DND-41 (cell line): ENCODE data around the gene TAB2.

Source experiments
- CTCF ChIP-seq: IDR thresholded peaks from 2 replicates; pipeline ENCODE4 v1.5.1; 2012; ENCODE audit warnings: borderline replicate concordance, low read length, moderate library complexity, mild to moderate bottlenecking; ENCODE audit not compliant: poor library complexity, severe bottlenecking; ENCODE audit errors: extremely low read depth
- EZH2 ChIP-seq: IDR thresholded peaks from 3 replicates; pipeline ENCODE4 v1.6.1; 2012; ENCODE audit warnings: borderline replicate concordance, low read depth, mild to moderate bottlenecking, moderate library complexity, low read length, inconsistent platforms; ENCODE audit not compliant: severe bottlenecking

GRCh38 chr6:149311293-149311692, 6.2 kb upstream of the TAB2 start:
- no peak for TF ChIP-seq CTCF
- no peak for TF ChIP-seq EZH2
